NT2/D1 (cell line): ENCODE results near the gene NRIP1.

Experiments
- DNase-seq: peaks from one replicate; pipeline ENCODE4 v3.0.0-alpha.2; 2011; ENCODE audit warnings: low read depth, low spot score
- H3K27me3 ChIP-seq: 2 replicates; pipeline ENCODE4 v1.6.0; 2011; ENCODE audit warnings: mild to moderate bottlenecking; ENCODE audit not compliant: insufficient read length, insufficient read depth
- H3K36me3 ChIP-seq: 2 replicates; pipeline ENCODE4 v1.6.1; 2011; ENCODE audit warnings: mild to moderate bottlenecking, low read length, mixed read lengths; ENCODE audit not compliant: insufficient read depth, insufficient read length
- H3K4me1 ChIP-seq: 2 replicates; pipeline ENCODE4 v1.5.1; 2011; ENCODE audit not compliant: insufficient read depth, insufficient read length
- H3K4me3 ChIP-seq: 2 replicates; pipeline ENCODE4 v1.5.1; 2011; ENCODE audit warnings: low read depth; ENCODE audit not compliant: insufficient read length
- H3K9ac ChIP-seq: 2 replicates; pipeline ENCODE4 v1.6.0; 2011; ENCODE audit warnings: low read depth; ENCODE audit not compliant: insufficient read length
- H3K9me3 ChIP-seq: 2 replicates; pipeline ENCODE4 v1.5.1; 2011; ENCODE audit warnings: mild to moderate bottlenecking, low read length; ENCODE audit not compliant: insufficient read depth
- SUZ12 ChIP-seq: IDR thresholded peaks from 2 replicates; pipeline ENCODE4 v1.6.1; 2011; ENCODE audit not compliant: insufficient read length, insufficient read depth; ENCODE audit errors: extremely low read depth
- YY1 ChIP-seq: IDR thresholded peaks from 2 replicates; pipeline ENCODE4 v1.6.1; 2011; ENCODE audit not compliant: insufficient read length, insufficient read depth
- ZNF274 ChIP-seq: IDR thresholded peaks from 2 replicates; pipeline ENCODE4 v1.6.1; 2011; ENCODE audit warnings: mild to moderate bottlenecking, low read depth, low read length

The NRIP1 gene

DNA sequence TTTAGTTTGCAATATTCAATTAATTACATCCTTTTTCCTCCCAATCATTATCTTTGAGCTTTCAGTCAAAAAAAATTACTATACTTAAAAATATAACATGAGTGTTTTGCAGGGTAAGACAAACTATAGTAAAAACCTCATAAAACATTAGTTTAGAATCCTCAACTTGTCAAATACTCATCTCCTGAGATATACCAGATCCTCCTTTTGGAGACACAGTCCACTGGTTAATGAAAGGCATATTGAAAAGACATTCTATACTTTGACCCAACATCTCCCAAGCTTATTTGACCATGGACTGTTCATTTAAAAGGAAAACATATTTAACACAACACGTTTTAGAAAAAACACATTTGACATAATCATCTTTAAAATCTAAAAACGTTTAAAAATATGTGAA, 52.8 kb downstream of the NRIP1 start:
- no peak for DNase-seq

GRCh38 chr21:15010645-15011044, 54.2 kb downstream of the NRIP1 start:
- no peak for DNase-seq
- peaks cover 13% of the 10 kb centered on the region for H3K27me3 ChIP-seq
- H3K4me1 ChIP-seq: no peaks in the 10 kb centered on the region

More for the DNA sequence above, 52.8 kb downstream of the NRIP1 start:
- H3K4me3 ChIP-seq: no peak overlapping the region
- TF ChIP-seq YY1 (no peak), SUZ12 (no peak), ZNF274 (no peak)
- H3K9me3 ChIP-seq: no peaks in the 10 kb centered on the region
- no peaks in the 10 kb centered on the region for H3K4me1 ChIP-seq
- H3K36me3 ChIP-seq: no peaks in the 10 kb centered on the region
- H3K27me3 ChIP-seq: peaks cover 4% of the 10 kb centered on the region
- H3K9ac ChIP-seq: no peak overlapping the region

GRCh38 chr21:15009837-15010363, 54.9 kb downstream of the NRIP1 start:
- no peaks in the 10 kb centered on the region for H3K36me3 ChIP-seq
- H3K4me1 ChIP-seq: no peaks in the 10 kb centered on the region
- TF ChIP-seq SUZ12 (no peak), ZNF274 (no peak), YY1 (no peak)
- no peak for DNase-seq
- H3K27me3 ChIP-seq: peaks cover 13% of the 10 kb centered on the region
- H3K9ac ChIP-seq: no peak overlapping the region
- H3K4me3 ChIP-seq: no peak overlapping the region
- H3K9me3 ChIP-seq: no peaks in the 10 kb centered on the region

More at GRCh38 chr21:15010645-15011044, 54.2 kb downstream of the NRIP1 start:
- H3K36me3 ChIP-seq: no peaks in the 10 kb centered on the region
- no peaks in the 10 kb centered on the region for H3K9me3 ChIP-seq
- no peak for TF ChIP-seq SUZ12
- no peak for TF ChIP-seq ZNF274
- no peak overlapping the region for H3K4me3 ChIP-seq
- no peak overlapping the region for H3K9ac ChIP-seq

GRCh38 chr21:15007716-15008296, 57.0 kb downstream of the NRIP1 start:
- TF ChIP-seq ZNF274: no peak
- no peak for TF ChIP-seq SUZ12
- no peak for TF ChIP-seq YY1
- H3K9me3 ChIP-seq: no peaks in the 10 kb centered on the region
- DNase-seq: no peak
- H3K4me3 ChIP-seq: no peak overlapping the region
- H3K4me1 ChIP-seq: peaks cover 3% of the 10 kb centered on the region
- no peak overlapping the region for H3K9ac ChIP-seq
- H3K36me3 ChIP-seq: no peaks in the 10 kb centered on the region
- H3K27me3 ChIP-seq: peaks cover 23% of the 10 kb centered on the region

- Histone ChIP-seq H3K9me3 (no peaks in the 10 kb centered on the region), H3K36me3 (no peaks in the 10 kb centered on the region), H3K4me1 (peaks cover 3% of the 10 kb centered on the region), H3K27me3 (peaks cover 23% of the 10 kb centered on the region), H3K4me3 (no peak overlapping the region), H3K9ac (no peak overlapping the region)
- DNase-seq: no peak
- TF ChIP-seq YY1 (no peak), SUZ12 (no peak), ZNF274 (no peak)
Observed at GRCh38 chr21:15006594-15007230, 58.1 kb downstream of the NRIP1 start.

DNA sequence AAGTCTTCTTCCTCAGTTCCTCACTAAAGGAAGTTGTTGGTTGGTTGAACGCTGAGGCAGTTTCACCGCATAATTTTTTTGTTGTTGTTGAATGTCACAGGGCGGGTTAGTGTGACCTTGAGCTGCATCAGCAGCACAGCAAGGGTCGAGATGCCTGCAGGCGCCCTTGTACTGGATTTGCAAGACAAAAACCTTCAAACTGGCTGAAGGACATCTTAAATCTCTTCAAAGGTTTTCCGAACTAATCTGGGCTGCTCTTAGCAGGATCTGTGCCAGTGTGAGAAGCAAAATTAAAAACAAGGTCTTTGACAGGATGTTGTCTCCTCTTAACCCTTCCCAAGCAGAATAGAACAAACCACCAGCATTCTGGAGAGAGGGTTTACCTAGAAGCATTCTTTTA, 59.4 kb downstream of the NRIP1 start:
- peak; percentile 88 for DNase-seq
- H3K9ac ChIP-seq: no peak overlapping the region

GRCh38 chr21:15004721-15005370, 60.0 kb downstream of the NRIP1 start:
- Histone ChIP-seq H3K36me3 (no peaks in the 10 kb centered on the region), H3K9ac (no peak overlapping the region), H3K4me1 (peaks cover 3% of the 10 kb centered on the region), H3K27me3 (peaks cover 23% of the 10 kb centered on the region), H3K9me3 (no peaks in the 10 kb centered on the region), H3K4me3 (no peak overlapping the region)
- no peak for TF ChIP-seq YY1
- no peak for TF ChIP-seq ZNF274
- TF ChIP-seq SUZ12: no peak
- no peak for DNase-seq

More for the DNA sequence above, 59.4 kb downstream of the NRIP1 start:
- Histone ChIP-seq H3K36me3 (no peaks in the 10 kb centered on the region), H3K9me3 (no peaks in the 10 kb centered on the region), H3K4me1 (peaks cover 3% of the 10 kb centered on the region), H3K4me3 (no peak overlapping the region), H3K27me3 (peaks cover 23% of the 10 kb centered on the region)
- TF ChIP-seq YY1 (no peak), ZNF274 (no peak), SUZ12 (no peak)
